Rectal smooth muscle tissue (tissue), 1 donor: ENCODE data around the gene TOR4A.

Source experiments
- H3K27ac ChIP-seq: one replicate; pipeline ENCODE4 v1.7.0; 2013; ENCODE audit warnings: low read depth, low read length, inconsistent platforms
- H3K27me3 ChIP-seq: one replicate; pipeline ENCODE4 v1.7.0; 2013; ENCODE audit warnings: low read length; ENCODE audit not compliant: control insufficient read depth, insufficient read depth
- H3K36me3 ChIP-seq: one replicate; pipeline ENCODE4 v1.7.0; 2013; ENCODE audit warnings: low read length; ENCODE audit not compliant: control insufficient read depth, insufficient read depth
- H3K4me1 ChIP-seq: one replicate; pipeline ENCODE4 v1.7.0; 2013; ENCODE audit warnings: low read length; ENCODE audit not compliant: control insufficient read depth, insufficient read depth
- H3K4me3 ChIP-seq: one replicate; pipeline ENCODE4 v1.7.0; 2013; ENCODE audit warnings: low read length
- H3K9ac ChIP-seq: one replicate; pipeline ENCODE4 v1.7.0; 2013; ENCODE audit warnings: low read length

TOR4A gene

DNA sequence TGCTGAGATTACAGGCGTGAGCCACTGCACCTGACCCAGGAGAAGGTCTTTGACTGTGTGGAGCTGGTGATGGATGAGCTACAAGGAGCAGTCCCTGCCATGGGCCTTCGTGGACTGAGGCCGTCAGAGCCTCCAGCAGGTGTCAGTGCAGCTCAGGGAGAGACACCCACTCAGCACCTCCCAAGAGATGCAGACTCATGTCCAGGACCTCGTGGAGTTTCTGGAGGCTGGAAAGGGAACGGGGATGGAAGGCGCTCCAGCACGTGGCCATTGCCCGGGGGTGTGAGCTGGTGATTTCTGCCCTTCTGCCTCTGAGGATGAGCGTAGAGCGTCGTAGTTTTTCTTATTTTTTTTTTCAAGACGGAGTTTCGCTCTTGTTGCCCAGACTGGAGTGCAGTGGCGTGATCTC, 9.5 kb downstream of the TOR4A start:
- Histone ChIP-seq H3K9ac (no peak overlapping the region), H3K36me3 (no peaks in the 10 kb centered on the region), H3K4me3 (no peak overlapping the region), H3K27me3 (no peaks in the 10 kb centered on the region), H3K27ac (no peak overlapping the region), H3K4me1 (no peaks in the 10 kb centered on the region)

DNA sequence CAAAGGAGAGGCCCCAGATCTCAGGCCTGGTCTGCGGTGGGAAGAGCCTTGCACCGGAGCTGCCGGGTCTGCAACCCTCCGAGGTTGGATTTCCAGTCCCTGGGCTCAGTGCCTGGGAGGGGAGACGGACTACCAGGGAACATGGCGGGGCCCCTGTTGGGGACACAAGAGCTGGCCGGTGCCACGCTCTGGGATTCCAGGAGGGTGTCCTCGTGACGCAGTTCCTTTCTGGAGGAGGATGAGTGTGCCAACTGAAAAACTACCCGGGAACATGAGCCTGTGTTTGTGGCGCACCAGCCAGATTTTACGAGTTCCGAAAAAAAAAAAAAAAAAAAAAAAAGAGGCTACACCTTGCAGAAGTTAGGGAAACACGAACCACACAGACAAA, 15.6 kb downstream of the TOR4A start:
- Histone ChIP-seq H3K4me3 (no peak overlapping the region), H3K9ac (no peak overlapping the region), H3K27ac (no peak overlapping the region), H3K27me3 (peaks cover 13% of the 10 kb centered on the region), H3K36me3 (no peaks in the 10 kb centered on the region), H3K4me1 (no peaks in the 10 kb centered on the region)

- no peaks in the 10 kb centered on the region for H3K36me3 ChIP-seq
- H3K4me1 ChIP-seq, result no peaks in the 10 kb centered on the region
- H3K27ac ChIP-seq, result no peak overlapping the region
- no peak overlapping the region for H3K4me3 ChIP-seq
- H3K9ac ChIP-seq, result no peak overlapping the region
- H3K27me3 ChIP-seq, result peaks cover 18% of the 10 kb centered on the region
Measured at GRCh38 chr9:137293482-137294090, 16.1 kb downstream of the TOR4A start.

GRCh38 chr9:137294091-137294680, 16.7 kb downstream of the TOR4A start:
- Histone ChIP-seq H3K27ac (no peak overlapping the region), H3K36me3 (no peaks in the 10 kb centered on the region), H3K9ac (no peak overlapping the region), H3K4me1 (no peaks in the 10 kb centered on the region), H3K27me3 (peaks cover 24% of the 10 kb centered on the region), H3K4me3 (no peak overlapping the region)

DNA sequence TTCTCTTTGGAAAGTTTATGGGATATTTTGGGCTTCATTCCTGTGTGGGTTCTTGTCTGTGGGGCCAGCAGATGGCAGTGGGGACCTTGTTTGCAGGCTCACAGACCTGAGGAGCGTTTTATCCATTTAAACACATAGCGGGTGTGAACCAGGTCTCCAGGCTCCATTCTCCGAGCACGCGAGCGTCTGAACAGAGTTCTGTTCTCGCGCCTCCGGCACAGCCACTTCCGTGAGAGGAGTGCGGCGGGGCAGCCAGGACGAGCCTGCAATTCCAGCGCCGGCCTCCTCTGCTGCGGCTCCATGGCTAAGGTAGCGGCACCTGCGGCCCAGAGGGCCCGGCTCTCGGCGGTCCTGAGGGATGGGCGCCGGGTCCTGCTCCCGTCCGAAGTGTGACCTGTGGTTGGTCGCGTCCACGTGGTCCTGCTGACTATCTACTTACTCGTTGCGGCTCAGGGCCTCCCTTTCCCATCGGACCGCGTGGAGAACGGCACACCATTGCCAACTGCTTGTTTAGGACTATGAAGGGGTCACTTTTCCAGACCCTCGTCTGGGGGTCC, 17.2 kb downstream of the TOR4A start:
- Histone ChIP-seq H3K36me3 (no peaks in the 10 kb centered on the region), H3K27me3 (peaks cover 26% of the 10 kb centered on the region), H3K4me3 (no peak overlapping the region), H3K4me1 (no peaks in the 10 kb centered on the region), H3K27ac (no peak overlapping the region), H3K9ac (no peak overlapping the region)

- Histone ChIP-seq H3K36me3 (no peaks in the 10 kb centered on the region), H3K27ac (no peak overlapping the region), H3K4me3 (no peak overlapping the region), H3K27me3 (peaks cover 26% of the 10 kb centered on the region), H3K4me1 (no peaks in the 10 kb centered on the region), H3K9ac (no peak overlapping the region)
Measured at GRCh38 chr9:137295238-137295811, 17.8 kb downstream of the TOR4A start.

DNA sequence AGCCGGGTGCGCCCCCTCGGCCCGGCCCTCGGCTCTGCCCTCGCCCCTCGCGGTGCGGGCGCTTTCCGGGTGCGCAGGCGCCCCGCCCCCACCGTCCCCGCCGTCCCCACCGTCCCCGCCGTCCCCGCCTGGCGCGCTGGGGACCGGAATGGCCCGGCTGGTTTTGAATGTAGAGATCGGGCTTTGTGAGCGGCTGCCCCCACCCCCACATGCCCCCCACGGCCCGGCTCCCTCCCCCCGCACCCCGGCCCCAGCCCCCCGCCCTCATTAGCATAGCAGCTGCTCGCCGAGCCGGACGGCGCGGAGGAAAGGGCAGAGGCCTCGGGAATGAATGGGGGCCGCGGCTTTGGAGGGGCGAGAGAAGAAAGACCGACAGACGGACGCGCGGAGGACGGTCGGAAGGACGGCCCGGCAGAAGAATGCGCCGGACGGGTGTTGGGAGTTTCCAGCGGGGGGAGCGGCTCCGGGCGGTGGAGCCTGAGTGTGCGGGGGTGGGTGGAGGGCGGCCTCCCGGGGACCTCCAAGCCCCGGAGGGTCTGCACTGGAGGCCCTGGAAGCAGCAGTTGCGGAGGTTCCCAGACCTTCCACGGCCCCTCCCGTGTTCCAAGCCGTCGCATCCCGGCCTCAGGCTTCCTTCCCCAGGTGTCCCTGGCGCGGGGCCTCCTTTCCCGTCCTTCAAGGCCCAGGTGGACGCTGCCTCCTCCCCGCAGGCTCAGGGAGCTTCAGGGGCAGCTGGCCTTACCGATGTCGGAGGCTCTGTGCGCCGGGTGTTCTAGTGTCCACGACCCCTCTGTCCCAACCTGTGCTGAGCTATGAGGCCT, 18.5 kb downstream of the TOR4A start:
- peaks cover 26% of the 10 kb centered on the region for H3K27me3 ChIP-seq
- H3K4me3 ChIP-seq, result peak overlapping the region; percentile 47
- H3K9ac ChIP-seq, result peak overlapping the region; percentile 78

DNA sequence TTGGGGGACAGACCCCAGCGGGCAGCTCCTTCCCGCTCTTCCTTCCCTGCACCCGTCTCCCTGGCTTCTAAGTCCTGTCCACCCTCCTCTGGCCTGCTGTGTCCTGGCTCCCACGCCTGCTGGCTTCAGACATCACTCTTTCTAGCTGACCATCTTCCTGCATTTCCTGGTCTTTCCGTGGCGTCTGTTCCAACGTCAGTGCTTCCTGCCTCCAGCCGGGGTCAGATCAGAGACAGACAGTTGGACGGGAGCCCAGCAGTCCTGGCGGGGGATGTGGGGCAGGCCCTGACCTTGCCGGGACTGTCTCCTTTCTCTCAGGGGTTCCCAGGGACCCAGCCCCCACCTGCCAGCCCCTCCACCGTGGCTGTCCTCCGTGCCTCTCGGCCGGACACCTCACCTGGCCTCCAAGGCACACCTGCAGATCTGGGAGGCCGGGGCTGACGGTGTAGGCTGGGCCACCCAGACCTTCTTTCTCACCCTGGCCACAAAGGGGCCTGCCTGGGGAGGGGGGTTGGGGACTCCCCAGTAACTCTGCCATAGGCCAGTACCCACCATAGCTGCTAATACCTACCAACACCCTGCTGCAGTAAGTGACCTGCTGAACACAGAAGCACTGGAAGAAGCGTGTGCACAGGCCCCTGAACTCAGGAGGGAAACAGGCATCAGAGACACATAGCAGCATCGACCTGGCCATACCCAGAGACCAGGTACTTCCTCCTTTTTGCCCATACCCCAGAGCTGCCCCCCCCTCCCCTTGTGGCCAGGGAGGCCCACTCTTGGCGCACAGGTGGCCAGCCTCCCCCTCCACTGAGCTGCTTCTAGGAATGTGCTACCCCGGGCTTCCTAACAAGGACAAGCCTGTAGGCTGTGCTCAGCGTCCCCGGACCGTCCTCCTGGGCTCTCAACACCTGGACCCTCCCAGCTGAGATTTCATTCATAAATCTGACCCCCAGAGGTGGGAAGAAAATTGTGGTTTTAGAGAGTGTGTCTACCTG, 19.4 kb downstream of the TOR4A start:
- peak overlapping the region; percentile 30 for H3K27ac ChIP-seq
- H3K9ac ChIP-seq, result peak overlapping the region; percentile 78
- H3K4me3 ChIP-seq, result peak overlapping the region; percentile 47
- H3K4me1 ChIP-seq, result no peaks in the 10 kb centered on the region
- peaks cover 26% of the 10 kb centered on the region for H3K27me3 ChIP-seq
- H3K36me3 ChIP-seq, result no peaks in the 10 kb centered on the region

More for the DNA sequence above, 18.5 kb downstream of the TOR4A start:
- Histone ChIP-seq H3K4me1 (no peaks in the 10 kb centered on the region), H3K27ac (peak overlapping the region; percentile 30), H3K36me3 (no peaks in the 10 kb centered on the region)

DNA sequence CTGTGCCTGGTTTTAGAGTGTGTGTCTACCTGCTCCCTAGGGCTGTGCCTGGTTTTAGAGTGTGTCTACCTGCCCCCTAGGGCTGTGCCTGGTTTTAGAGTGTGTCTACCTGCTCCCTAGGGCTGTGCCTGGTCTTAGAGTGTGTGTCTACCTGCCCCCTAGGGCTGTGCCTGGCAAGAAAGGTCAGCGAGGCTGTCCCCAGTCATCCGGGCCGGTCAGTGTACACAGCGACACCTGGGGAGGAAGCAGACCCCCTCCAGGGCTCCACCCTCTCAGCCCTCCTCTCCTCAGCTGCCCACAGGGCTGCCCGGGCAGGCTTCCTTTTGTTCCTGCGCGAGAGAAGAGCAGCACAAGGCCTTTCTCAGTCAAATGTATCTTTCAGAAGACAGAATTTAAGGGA, 20.4 kb downstream of the TOR4A start:
- H3K4me3 ChIP-seq, result peak overlapping the region; percentile 31
- H3K9ac ChIP-seq, result peak overlapping the region; percentile 36
- H3K27ac ChIP-seq, result peak overlapping the region; percentile 28
- H3K27me3 ChIP-seq, result peaks cover 26% of the 10 kb centered on the region
- H3K4me1 ChIP-seq, result no peaks in the 10 kb centered on the region
- H3K36me3 ChIP-seq, result no peaks in the 10 kb centered on the region

- Histone ChIP-seq H3K4me3 (peak overlapping the region; percentile 31), H3K36me3 (no peaks in the 10 kb centered on the region), H3K4me1 (no peaks in the 10 kb centered on the region), H3K27ac (peak overlapping the region; percentile 21), H3K9ac (peak overlapping the region; percentile 47), H3K27me3 (peaks cover 26% of the 10 kb centered on the region)
Measured at GRCh38 chr9:137298401-137299202, 21.1 kb downstream of the TOR4A start.

- H3K36me3 ChIP-seq, result no peaks in the 10 kb centered on the region
- peak overlapping the region; percentile 31 for H3K4me3 ChIP-seq
- H3K27me3 ChIP-seq, result peaks cover 26% of the 10 kb centered on the region
- no peak overlapping the region for H3K27ac ChIP-seq
- H3K4me1 ChIP-seq, result no peaks in the 10 kb centered on the region
- peak overlapping the region; percentile 51 for H3K9ac ChIP-seq
Measured at GRCh38 chr9:137299203-137299565, 21.7 kb downstream of the TOR4A start.
